OCI-LY1 (cell line): ENCODE results near the gene GPATCH8.

Source experiments
- CTCF ChIP-seq: fragments of 200-600 bp; sonication (generic), shearing (Covaris generic); IDR thresholded peaks from 2 replicates; pipeline ENCODE4 v1.5.1; 2017; ENCODE audit warnings: mild to moderate bottlenecking, antibody characterized with exemption, low read length, moderate library complexity, mixed read lengths
- EZH2 ChIP-seq: fragments of 200-600 bp; sonication (generic), shearing (Covaris generic); IDR thresholded peaks from 2 replicates; pipeline ENCODE4 v1.8.0; 2017; ENCODE audit warnings: borderline replicate concordance, mixed run types, mild to moderate bottlenecking, antibody characterized with exemption, low read length, moderate library complexity, mixed read lengths

DNA sequence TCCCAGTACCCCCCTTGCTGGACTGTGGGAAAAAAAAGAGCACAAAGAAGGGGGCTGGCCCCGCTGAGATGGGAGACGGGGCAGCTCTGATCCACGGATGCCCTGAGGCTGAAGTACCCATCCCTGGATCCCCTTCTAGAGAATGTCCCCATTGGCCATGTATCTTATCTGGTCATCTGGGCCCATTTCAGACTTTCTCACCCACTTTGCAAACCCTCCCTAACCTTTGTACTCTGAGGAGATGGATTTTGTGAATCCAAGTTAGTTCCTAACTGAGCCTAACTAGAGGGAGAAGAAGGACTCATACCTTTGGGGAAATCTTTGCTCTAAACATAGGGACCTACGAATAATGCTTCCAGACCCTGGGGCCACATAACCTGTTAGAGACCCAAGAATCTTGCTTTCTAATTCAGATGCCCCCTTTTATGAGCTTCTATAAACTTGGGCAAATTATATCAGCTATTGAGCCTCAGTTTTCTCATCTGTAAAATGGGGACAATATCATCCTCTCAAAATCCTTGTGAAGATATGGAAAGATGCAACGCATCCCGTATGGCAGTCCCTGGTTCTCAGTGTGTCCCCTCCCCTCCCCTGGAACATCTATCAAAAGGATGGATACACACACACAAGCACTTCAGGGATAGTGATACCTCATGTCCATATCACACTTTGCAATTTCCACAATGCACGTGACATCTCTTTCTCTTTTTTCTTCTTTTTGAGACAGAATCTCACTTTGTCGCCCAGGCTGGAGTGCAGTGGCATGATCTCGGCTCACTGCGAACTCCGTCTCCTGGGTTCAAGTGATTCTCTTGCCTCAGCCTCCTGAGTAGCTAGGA lies 37.3 kb upstream of the GPATCH8 start:
- TF ChIP-seq CTCF (no peak), EZH2 (no peak)
